CD4-positive, alpha-beta T cell treated with Interleukin-15 for 4 hours (primary cell): ENCODE data around the gene ERFE.

Experiments used
- DNase-seq: peaks from one replicate; pipeline ENCODE4 v3.0.0-alpha.2; 2020; ENCODE audit warnings: low spot score

ERFE gene

DNA sequence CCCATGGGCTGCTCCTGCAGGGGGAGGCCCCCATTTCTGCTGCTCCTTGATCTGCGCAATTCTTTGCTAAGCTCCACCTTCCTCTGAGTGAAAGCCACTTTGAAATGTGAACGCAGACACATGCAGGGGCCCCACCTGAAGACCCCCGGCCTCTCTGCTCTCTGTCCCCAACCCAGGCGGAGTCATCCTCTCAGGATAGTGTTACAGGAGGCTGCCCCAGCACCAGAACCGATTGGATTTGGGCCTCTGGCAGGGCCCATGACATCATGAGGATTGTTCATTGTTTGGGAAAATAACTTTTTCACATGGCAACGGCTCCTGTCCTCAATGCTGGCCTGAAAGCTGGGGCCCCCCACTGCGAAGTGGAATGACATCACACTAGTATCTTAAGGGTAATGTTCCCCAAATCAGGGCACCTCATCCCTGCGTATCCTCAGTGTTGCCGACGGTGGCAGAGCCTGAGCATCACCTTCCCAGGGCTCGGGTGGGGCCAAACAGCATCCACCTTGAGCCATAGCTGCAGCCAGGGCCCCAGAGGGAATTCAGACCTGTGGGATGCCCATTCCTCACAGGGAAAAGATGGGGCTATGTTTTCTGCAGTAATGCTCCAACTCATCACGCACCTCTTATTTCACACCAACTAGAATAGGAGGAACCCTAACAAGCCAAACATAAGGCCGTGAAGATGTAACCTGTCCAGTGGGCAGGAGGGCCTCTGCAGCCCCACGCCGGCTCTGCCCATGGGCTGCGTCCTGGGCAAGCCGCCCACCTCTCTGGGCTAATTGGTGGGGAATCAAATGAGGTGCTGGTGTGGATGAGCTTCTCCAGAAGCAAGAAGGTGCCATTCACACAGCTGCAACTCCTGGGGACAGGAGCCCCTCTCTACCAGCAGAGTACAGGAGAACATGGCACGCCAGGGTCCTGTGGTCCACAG, 2.7 kb upstream of the ERFE start:
- DNase-seq: no peak

DNA sequence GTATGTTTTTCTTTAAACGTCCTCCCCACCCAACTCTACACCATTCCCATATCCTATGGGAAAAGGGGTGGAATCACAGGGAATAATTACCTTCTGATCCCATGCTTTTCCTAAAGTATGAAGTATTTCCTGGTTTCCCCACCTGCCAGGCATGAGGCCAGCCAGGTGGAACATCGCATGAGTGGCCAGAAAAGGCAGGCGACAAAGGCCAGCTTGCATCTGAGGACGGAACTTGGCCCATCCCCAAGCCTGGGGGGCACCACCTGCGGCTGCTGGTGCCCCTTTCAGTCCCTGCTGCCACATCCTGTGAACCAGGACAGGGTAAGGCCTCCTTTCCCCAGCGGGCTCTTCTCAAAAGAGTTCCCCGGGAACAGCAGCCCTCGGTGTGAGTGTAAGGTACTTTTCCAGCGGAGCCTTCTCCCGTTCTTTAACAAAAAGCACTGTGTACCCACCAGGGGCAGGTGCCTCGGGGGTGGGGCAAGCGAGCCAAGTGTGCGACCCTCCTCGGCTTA, 1.2 kb upstream of the ERFE start:
- no peak for DNase-seq

DNA sequence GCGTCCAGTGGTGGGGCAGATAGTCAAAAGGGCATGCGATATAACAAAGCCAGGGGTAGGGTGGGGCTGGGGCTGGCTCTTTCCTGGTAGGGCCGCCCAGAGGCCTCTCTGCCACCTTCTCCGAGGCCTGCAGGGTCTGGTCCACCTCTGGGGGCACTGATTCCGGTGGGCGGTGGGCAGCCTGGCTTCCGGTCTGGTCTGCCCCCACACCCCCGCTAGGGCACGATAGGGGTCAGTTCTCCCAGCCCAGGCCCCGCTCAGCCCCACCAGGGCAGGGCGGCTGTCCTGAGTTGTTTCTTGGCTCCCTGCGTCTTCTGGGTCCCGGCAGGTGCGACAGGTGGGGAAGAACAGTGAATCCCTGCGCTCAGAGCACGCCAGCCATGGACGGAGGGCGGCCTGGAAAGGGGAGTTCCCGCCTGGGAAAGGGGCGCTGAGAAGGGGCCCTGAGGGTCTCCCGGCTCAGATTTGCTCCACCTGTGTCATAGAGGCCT, 707 bp upstream of the ERFE start:
- DNase-seq: no peak

DNA sequence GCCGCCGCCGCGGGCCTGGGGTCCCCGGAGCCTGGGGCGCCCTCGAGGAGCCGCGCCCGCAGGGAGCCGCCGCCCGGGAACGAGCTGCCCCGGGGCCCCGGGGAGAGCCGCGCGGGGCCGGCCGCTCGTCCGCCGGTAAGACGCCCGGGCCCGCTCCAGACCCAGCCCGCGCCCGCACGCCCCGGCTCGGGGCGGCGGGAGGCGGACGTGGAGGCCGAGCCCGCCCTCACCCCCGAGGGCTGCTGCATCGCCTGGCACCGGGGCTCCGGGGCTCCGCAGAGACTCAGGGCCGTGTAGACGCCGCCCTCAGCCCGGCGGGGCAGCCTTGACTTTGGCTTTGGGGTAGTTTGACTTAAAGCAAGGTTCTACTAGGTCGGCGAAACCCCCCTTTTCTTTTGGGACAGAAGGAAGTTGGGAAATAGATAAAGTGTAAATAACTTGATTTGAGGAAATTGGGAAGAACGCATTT, 335 bp downstream of the ERFE start:
- no peak for DNase-seq

DNA sequence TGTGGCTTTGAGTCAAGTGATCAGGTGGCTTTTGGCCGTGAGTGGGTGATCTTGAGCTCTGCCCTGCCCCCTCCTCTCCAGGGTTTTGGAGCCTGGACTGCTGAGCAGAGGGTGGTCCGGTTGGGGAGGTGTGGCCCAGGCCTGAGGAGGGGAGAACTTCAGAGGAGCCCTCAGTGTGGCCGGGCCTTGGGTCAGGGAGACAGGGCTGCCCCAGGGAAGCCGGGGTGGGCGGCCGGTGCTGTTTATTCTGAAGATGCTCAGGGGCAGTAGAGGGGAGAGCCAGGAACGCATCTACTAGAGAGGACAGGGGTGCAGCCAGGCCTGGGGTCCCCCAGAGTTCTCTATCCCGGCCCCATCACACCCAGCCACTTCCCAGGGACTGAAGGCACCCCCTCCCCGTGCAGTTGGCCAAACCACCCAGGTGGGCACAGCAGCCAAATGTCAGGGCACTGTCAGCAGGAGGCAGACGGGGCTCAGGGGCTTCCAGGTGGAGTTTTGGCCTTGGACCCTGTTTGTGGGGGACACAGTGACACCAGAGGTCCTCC, 963 bp downstream of the ERFE start:
- DNase-seq: no peak

DNA sequence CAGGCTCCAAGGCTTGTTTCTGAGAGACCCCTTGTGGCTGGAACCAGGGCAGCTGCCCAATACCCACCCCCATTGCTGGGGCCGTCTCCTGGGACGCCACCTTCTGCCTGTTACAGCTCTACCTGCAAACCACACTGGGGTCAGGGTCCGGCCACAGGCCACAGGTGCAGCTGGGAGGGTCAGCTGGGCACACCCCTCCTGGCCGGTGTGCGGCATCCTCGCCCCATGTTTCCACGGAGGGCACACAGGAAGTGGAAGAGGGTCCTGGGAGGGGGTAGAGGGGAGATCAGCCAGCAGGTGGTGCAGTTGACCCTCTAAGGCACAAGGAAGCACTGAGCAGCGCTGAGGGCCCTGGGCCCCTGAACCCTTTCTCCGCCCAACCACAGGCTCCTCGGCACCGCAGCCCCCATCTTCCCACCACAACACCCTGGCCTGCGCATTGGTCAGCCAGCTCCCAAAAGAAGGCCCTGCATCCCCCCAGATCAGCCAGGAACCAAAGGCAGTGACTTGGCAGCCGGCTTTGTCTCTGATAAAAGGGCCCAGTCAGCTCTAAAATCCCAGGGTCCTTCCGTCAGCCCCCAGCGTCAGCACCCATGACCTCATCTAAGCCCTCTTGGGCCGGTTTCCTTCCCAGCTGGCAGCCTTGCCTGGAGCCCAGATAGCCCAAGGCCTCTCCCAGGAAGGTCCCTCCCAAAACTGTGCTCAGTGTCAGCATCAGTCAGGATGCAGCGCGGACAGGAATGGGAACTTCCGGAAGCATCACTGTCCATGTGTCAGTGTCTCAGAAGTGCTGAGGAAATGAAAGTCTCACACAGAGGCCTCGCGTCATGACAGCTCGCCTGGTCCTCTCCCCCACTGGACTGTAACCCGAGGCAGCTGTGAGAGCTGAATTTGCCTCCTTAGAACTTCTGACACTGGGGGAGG, 1.7 kb downstream of the ERFE start:
- DNase-seq: no peak

DNA sequence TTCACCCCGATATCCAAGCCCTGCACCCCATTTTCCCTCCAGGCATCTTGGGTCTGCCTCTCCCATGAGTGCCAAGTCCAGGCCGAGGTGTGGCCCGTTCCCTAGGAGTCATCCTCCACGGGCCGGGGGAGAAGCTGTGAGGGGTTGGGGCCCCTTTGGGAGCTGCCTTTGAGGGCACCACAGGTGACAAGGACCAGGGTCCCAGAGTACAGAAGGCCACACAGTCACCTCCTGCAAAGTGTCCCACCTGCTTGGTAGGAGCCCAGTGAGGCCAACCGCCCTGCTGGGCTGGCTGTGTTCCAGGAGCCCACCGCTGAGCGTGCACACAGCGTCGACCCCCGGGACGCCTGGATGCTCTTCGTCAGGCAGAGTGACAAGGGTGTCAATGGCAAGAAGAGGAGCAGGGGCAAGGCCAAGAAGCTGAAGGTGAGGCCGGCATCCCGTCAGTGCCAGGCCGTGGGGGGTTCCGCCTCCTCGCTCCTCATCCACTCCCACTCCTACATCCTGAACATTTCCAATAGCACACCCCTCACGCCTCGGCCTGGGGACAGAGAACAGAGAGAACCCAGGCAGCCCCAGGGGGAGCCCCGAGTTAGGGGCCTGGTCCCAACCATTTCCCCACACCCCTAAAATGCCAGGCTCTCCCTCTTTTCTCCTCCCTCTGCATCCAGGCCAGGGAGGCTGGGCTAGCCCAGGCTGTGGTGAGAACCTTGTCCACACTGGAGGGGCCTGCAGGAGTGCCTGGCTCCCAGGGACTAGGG, 2.7 kb downstream of the ERFE start:
- no peak for DNase-seq

DNA sequence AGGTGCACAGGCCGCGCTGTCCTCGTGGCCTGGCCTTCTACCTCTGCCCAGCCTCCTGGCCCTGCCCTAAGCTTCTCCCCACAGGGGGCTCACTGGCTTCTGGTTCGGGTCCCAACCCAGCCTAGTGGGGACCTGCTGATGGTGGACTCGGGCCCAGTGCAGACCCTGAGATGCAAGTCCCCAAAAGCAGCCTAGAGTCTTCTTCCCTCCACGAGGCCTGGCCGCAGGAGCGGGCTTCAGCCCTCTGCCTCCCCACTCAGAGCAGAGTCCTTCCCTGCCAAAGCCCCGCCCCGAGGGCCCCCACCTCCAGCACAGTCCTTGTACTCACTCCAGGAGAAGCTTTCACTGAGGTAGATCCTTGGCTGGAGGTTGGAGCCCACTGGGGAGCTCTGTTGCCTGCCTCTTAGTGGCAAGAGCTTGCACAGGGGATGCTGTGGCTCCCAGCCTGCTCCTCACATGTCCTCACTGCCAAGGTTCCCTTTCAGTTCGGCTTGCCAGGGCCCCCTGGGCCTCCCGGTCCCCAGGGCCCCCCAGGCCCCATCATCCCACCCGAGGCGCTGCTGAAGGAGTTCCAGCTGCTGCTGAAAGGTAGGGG, 3.6 kb downstream of the ERFE start:
- DNase-seq: no peak

DNA sequence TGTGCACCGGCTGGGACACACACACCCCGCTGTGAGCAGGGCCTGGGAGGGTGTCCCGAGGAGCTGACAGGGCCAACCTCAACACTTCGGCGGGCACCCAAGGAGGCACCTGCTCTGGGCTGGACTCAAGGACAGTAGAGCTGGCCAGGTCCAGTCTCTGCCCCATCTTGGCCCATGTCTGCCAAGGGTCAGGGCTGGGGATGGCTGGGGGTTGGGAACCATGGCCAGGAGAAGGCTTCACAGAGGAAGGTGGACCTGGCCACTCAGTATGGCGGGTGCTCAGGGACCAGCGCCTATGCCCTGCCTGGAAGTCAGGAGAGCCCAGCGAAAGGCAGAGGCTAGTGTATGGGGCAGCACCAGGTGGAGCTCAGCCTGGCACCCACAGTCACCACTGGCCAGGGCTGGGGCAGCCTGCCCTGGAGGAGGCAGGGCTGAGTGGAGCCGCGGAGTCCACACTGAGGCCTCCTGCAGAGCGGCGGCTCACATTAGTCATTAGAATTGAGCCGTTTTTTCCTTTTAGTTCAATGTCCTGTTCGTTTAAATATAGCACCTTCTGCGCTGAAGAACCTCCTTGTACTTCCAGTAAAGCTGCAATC, 4.2 kb downstream of the ERFE start:
- no peak for DNase-seq

DNA sequence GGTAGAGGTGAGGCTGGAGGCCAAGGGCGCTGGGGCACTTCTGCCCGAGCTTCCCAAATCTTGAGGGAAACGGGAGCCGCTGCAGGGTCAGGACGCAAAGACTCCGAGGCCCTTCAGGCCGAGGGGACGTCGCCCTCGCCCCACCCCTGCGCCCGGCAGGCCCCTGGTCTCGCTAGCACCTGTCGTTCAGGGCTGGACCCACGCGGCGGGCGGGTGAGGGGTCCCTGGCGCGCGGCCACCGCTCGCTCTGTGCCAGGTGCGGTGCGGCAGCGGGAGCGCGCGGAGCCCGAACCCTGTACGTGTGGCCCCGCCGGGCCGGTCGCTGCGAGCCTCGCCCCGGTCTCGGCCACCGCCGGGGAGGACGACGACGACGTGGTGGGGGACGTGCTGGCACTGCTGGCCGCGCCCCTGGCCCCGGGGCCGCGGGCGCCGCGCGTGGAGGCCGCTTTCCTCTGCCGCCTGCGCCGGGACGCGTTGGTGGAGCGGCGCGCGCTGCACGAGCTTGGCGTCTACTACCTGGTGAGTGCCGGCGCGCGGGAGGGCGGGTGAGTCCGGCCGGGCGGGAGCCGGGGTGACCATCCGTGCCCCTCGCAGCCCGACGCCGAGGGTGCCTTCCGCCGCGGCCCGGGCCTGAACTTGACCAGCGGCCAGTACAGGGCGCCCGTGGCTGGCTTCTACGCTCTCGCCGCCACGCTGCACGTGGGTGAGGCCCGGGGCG, 4.9 kb downstream of the ERFE start:
- no peak for DNase-seq

DNA sequence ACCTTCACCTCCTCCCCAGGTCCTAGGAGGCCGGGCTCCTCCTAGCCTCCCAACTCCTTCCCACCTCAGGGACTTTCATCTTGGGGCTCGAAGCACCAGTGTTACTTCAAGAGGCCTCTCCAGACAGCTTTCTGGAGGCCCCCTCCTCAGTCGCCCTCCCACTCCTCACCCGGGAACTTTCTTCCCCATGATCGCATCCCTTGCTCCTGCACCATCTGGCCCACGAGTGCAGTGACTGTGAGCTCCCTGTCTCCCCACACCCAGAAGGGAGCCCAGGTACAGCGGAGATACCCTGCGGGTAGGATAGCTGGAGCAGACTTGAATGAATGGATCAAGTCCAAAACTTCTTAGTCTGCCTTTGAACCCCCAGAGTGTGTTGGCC, 6.1 kb downstream of the ERFE start:
- no peak for DNase-seq

DNA sequence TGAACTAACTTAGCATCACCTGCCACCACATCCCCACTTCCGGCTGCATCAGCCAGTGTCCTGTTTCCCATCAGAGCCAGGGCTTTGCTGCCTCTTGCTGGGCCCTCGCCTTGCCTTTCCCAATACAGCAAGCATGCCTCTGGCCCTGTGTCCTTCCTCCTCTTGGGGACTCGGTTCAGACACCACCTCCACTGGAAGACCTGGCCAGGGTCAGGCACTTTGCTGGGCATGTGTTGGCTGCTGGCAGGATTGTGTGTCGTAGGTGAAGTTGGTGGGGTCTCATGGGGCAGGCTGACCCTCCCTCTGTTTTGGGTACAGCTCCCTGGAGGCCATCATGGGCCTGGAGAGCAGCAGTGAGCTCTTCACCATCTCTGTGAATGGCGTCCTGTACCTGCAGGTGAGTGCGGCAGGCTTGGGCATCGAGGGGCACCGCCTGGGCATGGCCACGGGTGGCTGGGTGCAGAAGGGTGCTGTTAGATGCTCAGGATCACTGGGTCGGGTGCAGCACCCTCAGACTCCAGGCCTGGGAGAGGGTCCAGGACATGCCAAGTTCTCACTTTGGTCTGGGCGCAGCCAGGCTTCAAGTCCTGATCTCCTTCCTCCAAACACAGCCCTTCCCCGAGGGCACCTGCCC, 6.6 kb downstream of the ERFE start:
- no peak for DNase-seq

DNA sequence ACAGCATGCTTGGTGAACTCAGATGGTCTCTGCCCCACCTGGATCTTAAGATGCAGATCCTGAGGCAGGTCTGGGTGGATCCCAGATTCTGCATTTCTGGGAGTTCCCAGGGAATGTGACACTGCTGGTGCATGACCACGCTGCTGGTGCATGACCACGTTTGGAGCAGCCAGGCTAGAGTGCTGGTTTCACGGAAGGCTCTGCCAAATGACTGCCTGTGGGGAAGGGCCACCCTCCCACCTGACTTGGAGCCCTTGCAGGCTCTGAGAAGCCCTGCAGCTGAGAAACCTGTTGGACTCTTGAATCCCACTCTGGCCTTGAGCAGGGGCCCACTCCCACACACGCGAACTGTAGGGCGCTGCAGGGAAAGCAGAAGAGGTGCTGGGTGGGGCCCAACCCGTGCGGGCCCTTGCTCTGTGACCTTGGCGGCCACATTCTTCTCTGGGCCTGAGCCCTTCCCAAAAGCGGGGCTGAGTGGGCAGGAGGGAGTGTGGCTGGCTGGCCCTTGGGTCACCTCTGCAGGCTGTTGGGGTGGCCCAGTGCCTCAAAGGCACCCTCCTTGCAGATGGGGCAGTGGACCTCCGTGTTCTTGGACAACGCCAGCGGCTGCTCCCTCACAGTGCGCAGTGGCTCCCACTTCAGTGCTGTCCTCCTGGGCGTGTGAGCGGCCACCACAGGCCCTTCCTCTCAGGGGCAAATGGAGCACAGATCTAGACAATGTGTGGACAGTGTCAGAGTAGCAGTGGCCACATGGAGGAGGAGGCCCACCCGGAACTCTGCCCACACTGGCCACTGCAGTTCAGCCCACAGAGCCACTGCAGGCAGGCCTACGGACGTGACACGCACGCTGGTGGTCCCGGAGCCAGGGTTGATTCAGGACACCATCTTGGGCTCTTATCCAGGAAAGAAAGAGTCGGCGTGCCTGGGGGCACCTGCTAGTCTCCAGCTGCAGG, 7.9 kb downstream of the ERFE start:
- no peak for DNase-seq

DNA sequence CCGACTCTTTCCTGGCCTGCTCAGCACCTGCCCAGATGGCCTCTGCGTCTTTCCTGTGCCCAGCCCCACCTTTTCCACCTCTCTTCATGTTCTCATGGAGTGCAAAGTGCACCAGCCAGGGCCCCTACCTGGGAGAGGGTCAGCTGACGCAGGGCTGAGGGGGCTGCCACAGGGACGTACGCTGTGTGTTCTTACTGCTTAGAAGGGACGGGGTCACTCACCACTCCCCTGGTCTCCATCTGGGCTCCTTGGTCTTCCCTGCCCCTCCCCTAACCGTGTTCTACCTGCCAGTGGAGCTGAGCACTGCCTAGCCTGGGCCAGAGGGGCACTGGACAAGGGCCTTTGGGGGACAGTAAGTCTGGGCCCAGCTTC, 8.6 kb downstream of the ERFE start:
- no peak for DNase-seq

DNA sequence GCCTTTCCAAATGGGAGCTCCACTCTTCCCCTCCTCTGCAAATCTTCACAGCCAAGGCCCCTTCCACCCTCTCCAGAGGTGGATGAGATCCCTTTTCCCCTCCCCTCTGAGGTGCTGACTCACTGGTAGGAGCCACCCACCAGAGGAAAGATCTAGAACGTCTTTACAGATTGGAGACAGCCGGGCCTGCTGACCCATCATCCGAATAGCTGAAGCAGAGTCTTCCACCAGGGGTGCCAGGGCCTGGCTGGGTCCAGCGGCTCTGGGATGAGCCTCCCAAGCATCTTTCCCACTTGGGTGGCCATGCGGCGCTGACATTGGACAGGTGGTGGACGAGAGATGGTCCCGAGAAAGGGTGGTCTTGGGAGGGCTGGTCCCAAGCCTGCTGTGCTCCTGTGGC, 9.0 kb downstream of the ERFE start:
- DNase-seq: no peak

DNA sequence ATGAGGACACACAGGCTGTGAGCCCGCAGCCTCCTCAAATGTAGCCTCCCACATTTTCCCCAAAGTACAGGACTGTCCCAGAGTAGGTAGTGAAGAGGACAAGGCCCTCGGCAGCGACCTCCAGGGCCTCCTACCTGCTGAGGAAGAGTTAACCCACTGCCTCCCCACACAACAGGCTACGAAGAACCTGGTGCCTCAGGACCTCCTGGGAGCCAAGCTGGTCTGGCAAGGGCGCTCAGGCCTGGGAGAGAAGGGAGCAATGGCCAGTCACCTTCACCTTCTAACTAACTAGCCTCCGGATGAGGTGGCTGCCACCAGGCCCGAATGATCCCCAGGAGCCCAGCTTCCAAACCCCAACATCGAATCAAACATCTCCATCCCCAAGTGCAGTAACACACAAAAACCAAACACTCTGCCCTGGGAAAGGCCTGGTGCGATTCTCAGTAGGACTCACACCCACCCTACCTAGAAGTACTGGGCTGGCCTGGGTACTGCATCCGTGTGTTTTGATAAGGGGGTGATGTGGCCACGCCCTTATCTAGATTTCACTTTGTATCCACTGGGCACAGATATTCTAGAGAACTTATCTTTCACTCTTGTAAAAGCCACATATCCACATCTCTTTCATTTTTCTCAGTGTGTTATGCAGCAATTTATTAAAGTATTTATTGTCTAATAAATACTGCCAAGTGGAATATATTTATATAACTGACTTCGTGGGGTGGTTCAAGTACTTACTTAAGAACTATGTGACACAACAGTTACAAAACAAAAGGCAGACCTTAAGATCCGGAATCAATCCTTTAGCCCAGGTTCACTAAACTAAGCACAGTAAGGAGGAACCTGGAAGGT, 9.7 kb downstream of the ERFE start:
- DNase-seq: no peak

DNA sequence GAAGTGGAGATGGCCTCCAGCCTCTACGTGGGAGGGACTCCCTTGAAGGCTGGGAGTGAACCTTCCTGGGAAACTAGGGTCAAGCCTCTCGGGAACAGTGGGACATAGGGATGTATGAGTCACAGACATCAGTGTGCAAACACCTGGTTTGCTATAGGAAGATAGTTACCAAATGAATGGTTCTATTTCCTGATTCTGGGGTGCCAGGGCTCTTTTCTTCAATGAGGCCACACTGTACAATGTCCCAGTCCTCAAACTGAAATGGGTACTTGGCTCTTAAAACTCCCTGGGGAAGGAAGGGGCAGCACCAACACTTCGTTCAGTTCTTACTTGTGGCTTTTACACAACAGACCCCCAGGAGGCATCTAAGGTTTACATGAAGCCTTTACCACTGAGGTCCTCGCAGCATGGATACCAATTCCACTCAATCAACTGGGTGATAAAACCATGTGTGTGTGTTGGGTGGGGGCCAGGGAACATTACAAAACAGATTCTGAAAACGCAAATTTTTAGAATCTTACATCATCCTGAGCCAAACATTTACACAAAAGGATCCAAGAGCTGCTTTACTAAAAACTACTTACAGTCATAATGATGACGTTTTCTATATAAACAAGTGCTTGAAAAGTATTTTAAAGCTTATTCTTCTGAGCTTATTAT, 10.4 kb downstream of the ERFE start:
- DNase-seq: no peak
